Thyroid gland (tissue), 4 donors: ENCODE measurements around the gene UNC13A.
"Not testable (repeated sequence)": the region's sequence is repeated elsewhere in the genome, so short reads cannot be mapped to it uniquely, and the experiment has no call there.

ENCODE experiments used
- POLR2A ChIP-seq, 2 donors: fragments of 450-650 bp; IDR thresholded peaks; one replicate each; pipeline ENCODE4 v1.6.1; 2017; ENCODE audit warnings: antibody characterized with exemption in 2 of 2, mild to moderate bottlenecking in 2 of 2, moderate library complexity in 1 of 2
- TF ChIP-seq, protein P1 (sequence below), 6 experiments: fragments of 200-600 bp in 3 of 6; fragments of 450-650 bp in 3 of 6; sonication (generic) in 3 of 6; IDR thresholded peaks; one replicate each; pipeline ENCODE4 v1.5.1; 2016 to 2019; ENCODE audit warnings: antibody characterized with exemption in 6 of 6, mild to moderate bottlenecking in 2 of 6, inconsistent platforms in 1 of 6, moderate library complexity in 1 of 6

DNA sequence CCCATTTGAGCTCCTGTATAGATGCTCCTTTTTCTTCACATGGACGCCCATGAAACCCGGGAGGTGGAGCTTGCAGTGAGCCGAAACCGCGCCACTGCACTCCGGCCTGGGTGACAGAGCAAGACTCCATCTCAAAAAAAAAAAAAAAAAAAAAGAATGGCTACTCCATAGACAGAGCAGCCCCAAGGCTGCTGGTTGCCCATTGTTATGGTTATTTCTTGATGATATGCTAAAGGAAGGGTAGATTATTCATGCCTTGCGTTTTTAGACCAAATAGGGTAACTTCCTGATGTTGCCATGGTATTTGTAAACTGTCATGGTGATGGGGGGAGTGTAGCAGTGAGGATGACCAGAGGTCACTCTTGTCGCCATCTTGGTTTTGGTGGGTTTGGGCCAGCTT is 90.1 kb downstream of the UNC13A start:
- TF ChIP-seq, protein P1, sequence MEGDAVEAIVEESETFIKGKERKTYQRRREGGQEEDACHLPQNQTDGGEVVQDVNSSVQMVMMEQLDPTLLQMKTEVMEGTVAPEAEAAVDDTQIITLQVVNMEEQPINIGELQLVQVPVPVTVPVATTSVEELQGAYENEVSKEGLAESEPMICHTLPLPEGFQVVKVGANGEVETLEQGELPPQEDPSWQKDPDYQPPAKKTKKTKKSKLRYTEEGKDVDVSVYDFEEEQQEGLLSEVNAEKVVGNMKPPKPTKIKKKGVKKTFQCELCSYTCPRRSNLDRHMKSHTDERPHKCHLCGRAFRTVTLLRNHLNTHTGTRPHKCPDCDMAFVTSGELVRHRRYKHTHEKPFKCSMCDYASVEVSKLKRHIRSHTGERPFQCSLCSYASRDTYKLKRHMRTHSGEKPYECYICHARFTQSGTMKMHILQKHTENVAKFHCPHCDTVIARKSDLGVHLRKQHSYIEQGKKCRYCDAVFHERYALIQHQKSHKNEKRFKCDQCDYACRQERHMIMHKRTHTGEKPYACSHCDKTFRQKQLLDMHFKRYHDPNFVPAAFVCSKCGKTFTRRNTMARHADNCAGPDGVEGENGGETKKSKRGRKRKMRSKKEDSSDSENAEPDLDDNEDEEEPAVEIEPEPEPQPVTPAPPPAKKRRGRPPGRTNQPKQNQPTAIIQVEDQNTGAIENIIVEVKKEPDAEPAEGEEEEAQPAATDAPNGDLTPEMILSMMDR (IDR thresholded peaks at IDR 0.05) = not testable (repeated sequence)
- not testable (repeated sequence) for TF ChIP-seq POLR2A (IDR thresholded peaks at IDR 0.05)
